ENCODE measurements around the gene YPEL3.

DNA sequence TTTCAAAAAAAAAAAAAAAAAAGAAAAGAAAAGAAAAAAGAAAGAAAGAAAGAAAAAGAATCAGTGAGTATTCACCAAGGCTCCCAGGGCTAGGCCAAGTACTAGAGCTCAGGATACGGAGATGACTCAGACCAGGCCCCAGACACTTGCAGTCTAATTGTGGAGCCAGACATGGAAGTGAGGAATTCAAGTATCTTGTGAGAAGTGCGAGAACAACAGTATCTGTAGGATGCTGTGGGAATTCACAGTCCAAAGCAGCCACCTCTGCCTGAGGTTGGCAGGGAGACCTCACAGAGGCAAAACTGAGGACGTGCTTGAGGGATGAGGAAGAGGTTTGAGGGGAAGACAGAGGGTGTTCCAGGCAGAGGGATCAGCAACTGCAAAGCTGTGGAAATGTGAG lies 44.5 kb downstream of the YPEL3 start:
- TF ChIP-seq TAF1 (IDR thresholded peaks at IDR 0.05; ENCODE audit: borderline replicate concordance, insufficient read depth, low read length) (no peak), SIN3A (IDR thresholded peaks at IDR 0.05; ENCODE audit: borderline replicate concordance, insufficient read depth, low read length) (no peak), POLR2AphosphoS5 (IDR thresholded peaks at IDR 0.05; ENCODE audit: low read depth, low read length) (no peak)
- TF ChIP-seq, protein P1, sequence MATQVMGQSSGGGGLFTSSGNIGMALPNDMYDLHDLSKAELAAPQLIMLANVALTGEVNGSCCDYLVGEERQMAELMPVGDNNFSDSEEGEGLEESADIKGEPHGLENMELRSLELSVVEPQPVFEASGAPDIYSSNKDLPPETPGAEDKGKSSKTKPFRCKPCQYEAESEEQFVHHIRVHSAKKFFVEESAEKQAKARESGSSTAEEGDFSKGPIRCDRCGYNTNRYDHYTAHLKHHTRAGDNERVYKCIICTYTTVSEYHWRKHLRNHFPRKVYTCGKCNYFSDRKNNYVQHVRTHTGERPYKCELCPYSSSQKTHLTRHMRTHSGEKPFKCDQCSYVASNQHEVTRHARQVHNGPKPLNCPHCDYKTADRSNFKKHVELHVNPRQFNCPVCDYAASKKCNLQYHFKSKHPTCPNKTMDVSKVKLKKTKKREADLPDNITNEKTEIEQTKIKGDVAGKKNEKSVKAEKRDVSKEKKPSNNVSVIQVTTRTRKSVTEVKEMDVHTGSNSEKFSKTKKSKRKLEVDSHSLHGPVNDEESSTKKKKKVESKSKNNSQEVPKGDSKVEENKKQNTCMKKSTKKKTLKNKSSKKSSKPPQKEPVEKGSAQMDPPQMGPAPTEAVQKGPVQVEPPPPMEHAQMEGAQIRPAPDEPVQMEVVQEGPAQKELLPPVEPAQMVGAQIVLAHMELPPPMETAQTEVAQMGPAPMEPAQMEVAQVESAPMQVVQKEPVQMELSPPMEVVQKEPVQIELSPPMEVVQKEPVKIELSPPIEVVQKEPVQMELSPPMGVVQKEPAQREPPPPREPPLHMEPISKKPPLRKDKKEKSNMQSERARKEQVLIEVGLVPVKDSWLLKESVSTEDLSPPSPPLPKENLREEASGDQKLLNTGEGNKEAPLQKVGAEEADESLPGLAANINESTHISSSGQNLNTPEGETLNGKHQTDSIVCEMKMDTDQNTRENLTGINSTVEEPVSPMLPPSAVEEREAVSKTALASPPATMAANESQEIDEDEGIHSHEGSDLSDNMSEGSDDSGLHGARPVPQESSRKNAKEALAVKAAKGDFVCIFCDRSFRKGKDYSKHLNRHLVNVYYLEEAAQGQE (IDR thresholded peaks at IDR 0.05; ENCODE audit: insufficient read depth in 1 of 2, low read depth in 2 of 2, low read length in 2 of 2): no peak

Measured in PFSK-1 (cell line).